NCI-H1436 (cell line): ENCODE data around the gene C6orf132.

ENCODE experiments used
- DNase-seq: peaks from one replicate; lab custom pipeline; 2025; lab: John Stamatoyannopoulos, UW

The C6orf132 gene

DNA sequence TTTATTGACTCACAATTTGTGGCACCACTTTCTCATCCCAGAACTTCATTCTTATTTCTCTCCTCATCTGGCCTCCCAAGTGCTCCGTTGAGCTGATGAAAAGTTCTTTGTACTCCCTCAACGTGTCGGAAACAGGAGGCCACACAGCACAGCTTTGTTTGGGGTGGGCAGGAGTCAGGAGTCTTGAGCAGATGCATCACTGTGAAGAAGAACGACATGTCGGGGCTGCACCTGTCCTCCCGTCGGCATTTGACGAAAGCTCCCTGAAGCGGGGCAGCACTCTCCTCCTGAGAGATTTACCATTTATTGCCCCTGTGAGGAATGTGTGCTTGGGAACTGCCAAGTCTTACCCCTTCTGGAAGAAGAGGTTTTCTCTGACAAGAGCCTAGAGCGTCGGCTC is 64.0 kb downstream of the C6orf132 start:
- no peak for DNase-seq

DNA sequence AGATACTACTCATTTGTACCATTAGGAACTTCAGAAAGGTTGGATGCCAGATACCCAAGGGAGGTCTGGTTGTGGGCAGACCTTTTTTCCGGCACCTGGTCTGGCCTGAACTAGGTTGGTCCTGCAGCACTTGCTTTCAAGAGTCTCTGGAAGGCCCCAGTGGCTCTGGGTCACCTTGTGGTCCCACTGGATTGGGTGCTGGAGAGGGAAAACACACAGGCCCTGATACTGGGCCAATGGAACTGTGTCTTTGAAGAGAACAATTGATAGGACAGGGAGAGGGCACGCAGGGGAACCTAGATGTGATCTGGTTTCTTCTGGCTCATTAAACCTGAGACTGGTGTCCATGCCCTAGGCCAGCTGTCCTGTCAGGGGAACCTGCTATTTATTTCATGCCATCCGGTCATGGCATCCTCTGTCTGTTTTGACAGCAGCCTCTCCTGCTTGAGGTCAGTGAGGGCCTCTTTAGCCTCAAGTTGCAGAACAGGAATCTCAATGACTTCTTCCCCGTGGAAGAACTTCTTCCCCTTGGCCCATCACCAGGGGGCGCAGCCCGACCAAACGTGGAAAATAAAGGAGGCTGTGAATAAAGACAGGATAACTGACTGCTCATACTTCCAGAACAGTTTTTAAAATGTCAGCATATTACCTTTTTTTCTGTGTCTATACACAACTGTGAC is 67.1 kb downstream of the C6orf132 start:
- peak; percentile 23 for DNase-seq

DNA sequence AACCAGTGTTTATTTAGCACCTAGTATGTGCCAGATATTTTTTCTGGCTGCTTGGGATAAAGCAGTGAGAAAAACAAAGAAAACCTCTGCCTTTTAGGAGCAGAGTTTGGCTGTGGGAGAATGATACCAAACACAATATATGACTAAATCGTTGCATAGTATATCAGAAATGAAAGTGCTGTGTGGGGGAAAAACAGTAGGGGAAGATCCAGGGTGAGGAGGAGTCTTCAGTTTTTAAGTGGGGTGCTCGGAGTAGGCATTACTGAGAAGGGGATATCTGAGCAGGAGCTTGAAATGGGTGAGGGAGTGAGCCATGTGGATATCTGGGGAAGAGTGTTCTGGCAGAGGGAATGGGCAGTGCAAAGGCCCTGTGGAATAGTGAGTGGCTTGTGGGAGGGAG is 69.1 kb downstream of the C6orf132 start:
- no peak for DNase-seq

DNA sequence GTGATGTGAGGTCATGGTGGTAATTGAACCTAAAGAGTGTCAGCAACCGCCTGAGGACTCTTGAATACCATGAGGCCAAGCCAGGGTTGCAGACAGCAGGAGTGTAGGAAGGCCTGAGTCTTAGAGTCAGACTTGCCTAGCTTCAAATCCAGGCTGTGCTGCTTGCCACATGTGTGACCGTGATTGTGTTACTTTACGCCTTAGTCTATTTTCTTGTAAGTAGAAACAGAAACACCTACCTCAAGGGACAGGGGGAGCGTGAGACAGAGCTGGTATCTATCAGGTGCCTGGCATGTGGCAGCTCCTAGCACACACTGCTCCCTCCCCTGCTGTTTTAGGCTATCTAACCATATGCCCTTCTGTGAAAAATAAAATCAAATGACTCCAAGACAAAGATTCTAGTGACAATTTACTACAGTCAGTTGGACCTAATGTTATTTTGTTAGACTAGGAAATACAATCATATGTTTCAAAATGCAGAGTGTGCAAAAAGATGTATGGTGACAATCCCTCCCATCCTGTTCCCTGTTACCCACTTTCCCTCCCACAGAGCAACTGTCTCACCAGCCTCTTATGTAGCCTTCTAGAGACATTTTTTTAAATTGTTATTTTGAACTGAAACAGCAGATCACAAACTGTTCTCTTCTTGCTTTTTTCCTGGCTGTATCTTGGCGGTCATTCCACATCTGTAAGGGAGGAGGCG is 70.4 kb downstream of the C6orf132 start:
- no peak for DNase-seq

DNA sequence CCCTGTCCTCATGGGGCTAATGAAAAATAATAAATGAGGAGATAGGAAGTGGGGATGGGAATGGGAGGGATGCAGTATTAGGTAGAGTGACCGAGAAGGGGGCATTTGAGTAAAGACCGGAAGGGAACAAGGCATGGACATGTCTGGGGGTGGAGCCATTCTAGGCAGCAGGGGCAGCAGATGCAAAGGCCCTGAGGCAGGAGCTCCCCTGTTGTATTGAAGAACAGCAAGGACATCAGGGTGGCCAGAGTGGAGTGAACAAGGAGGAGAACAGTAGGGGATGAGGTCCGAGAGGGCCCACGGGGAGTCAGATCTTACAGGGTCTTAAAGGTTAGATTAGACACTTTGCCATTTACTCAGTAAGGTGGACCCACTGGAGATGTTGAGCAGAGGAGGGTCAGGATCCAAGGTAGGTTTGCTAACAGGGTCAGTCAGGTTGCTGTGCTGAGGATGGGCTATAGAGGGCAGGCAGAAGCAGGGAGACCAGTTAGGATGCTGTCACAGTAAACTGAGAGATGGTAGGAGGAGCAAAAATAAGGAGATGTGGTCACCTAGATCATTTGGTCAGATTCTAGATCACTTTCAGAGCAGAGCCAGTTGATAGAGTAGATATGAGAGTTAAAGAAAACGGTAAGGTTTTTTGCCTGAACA is 73.4 kb downstream of the C6orf132 start:
- DNase-seq: no peak

DNA sequence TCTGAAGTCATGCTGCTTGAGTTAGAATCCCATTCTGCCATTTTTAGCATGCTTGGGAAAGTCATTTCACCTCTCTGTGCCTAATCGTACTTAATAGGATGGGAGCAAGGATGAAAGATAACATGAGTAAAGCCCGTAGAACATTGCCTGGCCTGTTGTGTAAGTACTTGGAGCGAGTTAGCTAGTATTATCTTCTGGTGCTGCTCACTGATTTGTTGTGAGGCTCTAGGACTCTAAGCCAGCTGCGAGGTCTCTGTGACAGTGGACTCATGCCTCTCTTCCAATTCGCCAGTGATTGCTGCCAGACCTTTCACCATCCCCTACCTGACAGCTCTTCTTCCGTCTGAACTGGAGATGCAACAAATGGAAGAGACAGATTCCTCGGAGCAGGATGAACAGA is 74.2 kb downstream of the C6orf132 start:
- DNase-seq: no peak

DNA sequence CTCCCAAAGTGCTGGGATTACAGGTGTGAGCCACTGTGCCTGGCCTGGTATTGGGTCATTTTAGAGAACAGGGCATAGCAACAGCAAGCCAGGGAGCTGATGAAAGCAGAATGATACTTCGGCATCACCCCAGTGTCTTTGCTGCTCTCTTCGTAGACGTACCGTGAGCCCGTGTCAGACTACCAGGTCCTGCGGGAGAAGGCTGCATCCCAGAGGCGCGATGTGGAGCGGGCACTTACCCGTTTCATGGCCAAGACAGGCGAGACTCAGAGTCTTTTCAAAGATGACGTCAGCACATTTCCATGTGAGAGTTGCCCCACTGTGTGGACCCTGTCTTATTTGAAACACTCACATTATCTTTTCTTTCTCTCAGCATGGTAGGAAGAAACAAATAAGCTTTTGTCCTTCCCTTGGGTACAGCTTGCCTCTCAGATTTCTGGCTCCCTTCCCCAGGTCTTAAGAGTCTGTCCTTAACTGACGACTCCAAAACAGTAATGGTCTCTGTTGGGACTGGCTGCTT is 76.2 kb downstream of the C6orf132 start:
- no peak for DNase-seq

DNA sequence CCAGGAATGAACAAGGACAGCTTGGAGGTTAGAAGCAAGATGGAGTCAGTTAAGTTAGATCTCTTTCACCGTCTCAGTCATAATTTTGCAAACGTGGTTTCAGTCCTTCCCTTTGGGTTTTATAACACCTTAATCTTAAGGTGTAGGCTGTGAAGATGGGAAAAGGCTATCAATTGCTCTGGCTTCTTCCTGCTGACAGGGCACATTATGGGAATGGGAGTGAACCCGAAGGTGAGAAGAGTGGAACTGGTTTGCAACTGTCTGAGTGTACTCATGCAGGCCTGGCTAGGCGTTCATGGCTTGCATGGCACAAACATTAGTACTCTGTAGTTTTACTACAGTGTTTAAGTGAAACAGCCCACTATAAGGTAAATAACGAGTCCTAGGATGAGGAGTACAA is 82.7 kb downstream of the C6orf132 start:
- no peak for DNase-seq

DNA sequence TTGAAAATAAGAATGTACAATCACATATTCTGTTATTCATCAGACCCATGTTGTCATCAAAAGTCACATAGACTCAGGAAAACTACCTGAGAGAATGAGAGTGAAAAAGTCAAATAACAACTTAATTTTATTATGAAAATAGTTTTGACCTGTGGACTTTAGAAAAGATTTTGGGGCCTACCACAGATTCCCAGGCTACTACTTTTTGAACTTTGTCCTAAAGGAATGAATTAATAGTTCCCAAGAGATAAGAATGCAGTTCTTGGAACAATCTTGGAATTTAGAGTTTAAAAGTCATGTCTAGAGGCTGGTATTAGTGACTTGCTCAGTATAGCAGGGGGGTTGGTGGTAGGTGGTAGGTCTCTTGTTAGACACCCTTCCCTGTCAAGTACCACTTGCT is 88.8 kb downstream of the C6orf132 start:
- DNase-seq: no peak

DNA sequence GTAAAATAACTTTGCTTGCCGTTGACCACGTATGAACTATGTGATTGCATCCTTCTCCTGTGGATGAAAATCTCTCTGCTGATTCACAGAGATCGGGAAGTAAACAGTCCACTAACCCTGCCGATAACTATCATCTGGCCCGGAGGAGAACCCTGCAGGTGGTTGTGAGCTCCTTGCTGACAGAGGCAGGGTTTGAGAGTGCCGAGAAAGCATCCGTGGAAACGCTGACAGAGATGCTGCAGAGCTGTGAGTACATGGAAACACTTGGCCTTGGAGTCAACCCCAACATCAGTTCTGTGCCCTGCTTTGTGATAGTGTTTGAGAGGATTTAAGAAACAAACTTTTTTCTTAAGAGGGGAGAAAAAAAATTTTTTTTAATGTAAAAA is 91.2 kb downstream of the C6orf132 start:
- no peak for DNase-seq
